G401.6 (cell line): ENCODE measurements around the gene CAMTA1.

Experiments
- FAIRE-seq: peaks from 2 replicates; lab custom pipeline; 2012; peaks lifted over from hg19 to GRCh38; lab: Jason Lieb, UNC

CAMTA1 gene

DNA sequence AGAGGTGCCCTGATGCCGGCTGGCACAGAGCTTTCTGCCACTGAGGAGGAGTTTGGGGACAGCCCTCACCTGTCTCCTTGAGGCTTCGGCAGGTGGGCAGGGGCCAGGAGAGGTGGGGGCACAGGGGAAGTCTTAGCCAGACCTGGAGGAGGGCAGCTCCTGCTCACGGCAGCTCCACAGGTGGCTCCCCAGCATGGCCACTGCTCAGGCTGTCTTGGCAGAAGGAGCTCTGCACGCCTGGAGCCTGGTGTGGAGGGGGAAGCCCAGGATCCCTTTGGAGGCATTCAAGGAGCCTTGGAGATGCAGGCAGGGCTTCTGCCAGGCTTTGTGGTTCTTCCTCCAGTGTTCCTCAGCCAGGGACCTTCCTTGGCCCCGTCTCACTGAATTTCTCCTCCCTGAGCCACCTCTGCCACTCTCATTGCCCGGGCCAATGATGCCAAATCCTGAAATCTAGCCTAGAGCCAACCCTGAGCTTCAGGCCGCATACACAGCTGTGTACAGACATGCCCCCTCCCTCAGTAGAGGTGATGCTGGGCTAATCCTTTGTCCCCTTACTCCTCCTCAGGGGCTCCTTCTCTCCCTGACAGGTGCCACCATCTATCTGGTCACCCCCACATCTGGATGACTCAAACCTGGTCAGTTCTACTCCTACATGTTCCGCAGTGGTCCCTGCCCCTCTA is 734.1 kb downstream of the CAMTA1 start:
- no peak for FAIRE-seq

DNA sequence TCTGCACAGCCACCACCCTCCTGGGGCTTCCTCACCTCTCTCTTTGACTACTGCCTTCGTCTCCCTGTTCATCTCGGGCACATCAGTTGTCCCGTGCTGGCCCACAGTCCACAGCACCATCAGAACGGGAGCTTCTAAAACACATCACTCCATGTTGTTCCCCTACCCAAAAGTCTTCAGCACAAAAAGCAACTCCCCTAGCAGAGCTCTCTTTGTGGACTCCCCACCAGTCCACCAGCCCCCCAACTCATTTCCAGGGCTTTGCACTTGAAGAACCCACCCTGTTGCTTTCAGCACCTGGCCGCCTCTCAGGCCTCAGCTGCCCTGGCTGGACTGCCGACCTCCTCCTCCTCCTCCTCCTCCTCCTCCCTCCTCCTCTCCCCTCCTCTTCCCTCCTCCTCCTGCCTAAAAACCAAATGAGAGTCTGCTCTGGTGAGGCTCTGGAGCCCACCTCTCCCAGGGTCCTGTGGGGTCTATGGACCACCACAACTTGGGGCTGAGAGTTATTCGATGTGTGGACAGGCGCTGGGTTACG is 734.7 kb downstream of the CAMTA1 start:
- FAIRE-seq, result no peak

DNA sequence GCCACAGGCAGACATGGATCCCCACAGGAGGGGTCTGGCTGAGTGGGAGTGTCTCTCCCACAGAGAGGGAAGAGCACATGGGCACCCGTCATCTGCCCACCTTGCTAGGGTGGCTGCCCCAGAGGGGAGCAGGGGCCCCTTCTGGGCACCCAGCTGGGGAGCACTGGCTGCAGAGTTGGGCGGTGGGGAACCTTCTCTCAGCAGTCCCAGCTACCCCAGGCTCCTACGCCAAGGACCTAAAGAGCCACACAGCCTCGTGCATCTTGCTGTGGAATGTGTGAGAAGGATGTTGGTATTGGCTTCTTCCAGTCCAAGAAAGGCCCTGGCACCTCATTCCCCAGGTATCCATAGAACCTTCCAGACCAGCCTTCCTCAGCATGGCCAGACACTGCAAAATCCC is 735.2 kb downstream of the CAMTA1 start:
- no peak for FAIRE-seq

DNA sequence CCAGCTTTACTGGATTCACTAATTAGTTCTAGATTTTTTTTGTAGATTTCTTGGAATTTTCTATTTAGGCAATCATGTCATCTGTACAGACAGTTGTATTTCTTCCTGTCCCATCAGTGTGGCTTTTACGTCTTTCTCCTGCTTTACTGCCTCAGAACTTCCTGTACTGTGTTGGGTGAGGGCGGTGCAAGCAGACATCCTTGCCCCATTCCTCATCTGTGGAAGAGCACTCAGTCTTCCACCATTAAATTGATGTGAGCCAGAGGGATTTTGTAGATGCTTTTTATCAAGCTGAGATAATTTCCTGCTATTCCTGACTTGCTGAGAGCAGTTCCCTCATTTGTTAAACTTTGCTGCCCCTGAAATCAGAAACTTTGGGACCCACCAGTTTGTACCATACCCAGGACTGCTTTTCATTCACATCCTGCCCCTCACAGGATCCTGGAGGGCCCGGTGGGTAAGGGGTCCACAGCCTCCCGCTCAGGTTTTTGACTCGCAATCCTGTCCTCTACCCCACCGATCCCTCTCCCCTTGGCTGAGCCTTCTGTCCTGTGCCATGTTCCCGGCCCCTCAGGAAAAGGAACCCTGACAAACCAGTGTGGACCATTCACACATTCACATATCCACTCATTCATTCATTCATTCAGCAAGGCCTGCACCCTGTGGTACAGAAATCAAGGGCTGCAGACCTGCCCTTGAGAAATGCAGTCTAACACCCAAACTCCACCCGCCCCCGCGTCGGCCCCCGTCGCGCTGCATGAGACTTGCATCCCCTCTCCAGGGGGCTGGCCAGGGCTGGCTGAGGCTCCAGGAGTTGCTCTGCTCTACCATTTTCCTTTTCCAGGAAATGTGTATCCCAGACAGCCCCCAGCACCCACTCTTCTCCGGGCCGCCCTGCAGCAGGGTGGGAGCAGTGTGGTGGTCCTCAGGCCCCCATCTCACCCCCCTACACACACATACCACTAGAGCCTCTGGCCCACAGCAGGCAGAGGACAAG is 739.4 kb downstream of the CAMTA1 start:
- FAIRE-seq, result no peak

DNA sequence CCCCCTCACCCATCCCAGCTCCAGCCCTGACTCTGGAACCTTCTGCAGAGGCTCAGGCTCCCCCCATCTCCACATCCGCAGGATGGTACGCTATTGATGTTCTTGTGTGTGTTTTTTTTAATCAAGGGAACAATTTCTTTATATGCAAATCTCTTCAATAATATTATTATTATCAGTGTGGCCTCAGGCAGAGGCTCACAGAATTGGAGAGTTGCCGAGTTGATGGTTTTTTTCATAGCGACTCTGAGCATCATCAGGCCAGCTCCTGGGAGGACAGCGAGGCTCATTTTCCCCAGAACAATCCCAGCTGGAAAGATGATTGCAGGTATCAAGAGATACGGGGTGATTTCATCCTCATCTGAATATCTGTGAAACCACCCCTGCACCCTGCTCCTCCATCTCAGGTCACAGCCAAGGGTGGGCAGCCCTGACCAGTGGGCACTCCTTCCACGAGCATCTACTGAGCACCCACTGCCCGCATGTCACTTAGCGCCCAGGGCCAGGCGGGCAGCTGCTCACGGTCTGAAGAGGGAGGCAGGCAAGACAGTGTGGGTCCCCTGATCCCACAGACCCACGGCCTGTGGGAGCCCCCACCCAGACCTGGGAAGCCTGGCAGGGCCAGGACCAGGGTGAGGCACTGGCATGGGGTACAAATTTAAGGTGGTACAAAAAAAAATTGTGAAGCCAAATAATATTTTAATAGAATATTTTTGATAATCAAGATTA is 740.2 kb downstream of the CAMTA1 start:
- FAIRE-seq, result no peak

DNA sequence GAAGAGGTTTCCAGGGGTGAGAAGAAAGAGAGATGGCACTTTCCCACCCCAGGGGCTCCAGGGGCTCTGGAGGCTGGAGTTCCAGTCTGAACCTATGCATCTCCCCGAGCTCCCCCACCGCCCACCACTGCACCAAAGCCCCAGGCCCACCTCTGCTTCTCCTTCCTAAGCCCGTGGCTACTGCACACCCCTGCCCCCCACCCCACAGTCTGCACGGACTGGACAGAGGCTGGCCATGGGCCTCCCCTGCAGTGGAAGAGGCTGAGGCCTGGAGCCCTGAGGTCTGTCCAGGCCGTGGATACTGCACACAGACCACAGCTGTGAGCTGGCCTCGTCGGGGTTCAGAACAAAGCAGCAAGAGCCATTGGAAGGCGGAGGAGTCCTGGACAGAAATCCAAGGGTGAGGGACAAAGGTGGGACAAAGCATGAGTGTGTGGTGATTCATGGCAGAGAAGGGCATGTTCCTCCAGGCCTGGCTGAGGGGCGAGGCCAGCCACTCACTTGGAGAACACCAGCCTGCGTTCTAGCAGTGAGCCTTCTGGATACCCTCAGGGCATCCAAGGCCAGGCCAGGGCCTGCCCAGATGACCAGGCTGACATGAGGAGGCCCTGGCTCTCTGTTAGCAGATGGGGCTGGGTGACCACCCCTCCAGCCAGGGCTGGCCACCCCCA is 741.1 kb downstream of the CAMTA1 start:
- no peak for FAIRE-seq

DNA sequence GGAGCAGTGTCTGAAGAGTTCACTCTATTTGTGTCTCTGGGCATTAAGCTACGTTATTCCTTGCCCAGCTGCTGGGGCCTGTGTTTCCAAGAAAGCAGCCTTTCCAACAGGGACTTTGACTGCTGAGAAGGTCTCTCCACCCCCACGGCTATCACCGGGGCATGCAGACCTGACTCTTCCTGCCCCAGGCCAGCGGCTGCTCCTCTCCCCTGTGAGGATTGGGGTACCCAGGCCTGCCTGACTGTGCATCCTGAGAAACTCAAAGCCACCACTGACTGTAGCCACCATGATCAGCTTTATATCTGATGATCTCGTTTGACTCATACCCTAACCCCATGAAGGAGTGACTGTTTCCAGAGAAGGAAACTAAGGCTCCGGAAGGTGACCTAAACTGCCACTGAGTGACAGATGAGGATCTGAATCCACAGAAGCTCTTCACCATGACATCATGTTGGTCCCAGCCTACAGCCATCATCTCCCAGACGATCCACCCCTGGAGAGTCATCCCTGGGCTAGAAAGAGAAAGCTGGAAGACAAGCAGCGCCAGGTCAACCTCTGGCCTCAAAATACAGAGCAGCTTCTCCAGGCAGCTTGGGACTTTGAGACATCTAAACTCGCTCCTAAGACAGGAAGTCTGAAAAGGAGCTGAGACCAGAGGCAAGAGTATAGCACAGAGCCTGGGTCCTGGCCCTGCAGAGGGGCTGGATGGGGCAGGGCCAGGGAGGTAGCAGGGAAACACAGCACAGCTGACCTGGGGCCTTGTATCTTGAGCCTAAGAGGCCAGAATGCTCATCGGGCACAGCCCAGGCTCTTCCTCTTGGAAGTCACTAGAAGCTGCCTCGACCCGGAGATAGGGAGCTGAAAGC is 741.8 kb downstream of the CAMTA1 start:
- no peak for FAIRE-seq

DNA sequence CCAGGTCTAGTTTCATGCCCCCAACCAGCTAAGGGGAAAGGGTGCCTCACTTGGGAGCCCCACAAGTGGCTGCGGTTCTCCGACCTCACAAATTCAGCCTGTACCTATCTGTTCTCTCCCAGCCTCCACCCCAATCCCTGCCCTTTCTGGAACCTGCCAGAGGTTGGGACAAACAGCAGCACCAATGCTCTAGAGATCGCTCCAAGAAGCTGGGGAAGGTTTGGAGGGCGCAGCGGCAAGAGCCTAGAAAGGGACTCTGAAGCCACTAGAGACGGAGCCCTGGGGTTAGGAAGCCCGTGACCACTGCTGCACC is 742.4 kb downstream of the CAMTA1 start:
- no peak for FAIRE-seq

DNA sequence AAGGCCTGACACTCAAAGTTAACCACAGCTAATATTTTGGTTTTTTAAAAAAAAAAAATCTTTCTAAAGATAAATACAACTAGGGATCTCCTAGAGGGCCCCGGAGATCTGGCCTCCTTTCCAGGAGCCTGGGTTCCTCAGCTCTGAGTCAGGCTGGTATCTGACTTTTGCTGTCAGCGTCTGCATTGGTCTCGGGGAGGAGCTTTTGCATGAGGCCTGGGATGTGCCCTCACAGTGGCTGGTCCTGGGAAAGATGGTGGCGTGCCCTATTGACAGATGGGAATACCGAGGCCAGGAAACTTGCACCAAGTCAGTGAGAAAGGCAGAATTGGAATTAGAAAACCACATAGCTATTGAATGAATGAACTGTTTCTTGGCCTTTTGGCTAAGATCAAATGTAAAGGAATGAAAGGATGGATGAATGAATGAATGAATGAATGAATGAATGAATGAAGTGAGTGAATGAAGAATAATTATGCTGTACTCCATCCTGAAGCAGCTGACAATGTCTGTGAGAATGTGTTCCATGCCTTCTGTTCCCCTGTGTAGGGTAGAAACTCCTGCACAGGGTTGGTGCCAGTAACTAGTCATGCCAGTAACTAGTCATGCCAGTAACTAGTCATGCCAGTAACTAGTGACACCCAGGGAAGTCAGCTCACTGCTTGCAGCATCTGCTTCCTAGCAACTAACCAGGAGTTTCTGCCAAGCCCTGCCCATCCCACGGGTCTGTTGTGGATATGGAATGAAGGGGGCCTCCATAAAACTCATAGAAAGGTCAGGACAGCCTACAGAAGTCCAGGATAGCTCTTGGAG is 743.3 kb downstream of the CAMTA1 start:
- FAIRE-seq, result no peak

DNA sequence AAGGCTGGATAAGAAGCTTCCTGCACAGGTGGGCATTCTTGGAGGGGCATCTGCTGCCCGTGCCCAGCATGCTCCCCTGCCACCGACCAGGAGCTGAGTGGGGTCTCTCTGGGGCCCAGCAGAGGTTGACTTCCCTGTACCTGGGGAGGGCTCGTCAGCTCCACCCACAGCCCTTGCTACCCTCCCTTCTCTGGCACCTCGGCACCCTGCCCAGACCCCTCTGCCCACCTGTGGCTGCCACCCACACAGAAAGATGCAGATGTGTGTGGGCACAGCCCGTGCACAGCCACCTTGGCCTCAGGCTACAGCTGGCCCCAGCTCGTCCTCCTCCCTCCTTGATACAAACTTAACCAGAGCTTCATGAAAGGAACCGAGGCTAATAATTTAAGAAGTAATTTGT is 744.7 kb downstream of the CAMTA1 start:
- FAIRE-seq, result no peak

DNA sequence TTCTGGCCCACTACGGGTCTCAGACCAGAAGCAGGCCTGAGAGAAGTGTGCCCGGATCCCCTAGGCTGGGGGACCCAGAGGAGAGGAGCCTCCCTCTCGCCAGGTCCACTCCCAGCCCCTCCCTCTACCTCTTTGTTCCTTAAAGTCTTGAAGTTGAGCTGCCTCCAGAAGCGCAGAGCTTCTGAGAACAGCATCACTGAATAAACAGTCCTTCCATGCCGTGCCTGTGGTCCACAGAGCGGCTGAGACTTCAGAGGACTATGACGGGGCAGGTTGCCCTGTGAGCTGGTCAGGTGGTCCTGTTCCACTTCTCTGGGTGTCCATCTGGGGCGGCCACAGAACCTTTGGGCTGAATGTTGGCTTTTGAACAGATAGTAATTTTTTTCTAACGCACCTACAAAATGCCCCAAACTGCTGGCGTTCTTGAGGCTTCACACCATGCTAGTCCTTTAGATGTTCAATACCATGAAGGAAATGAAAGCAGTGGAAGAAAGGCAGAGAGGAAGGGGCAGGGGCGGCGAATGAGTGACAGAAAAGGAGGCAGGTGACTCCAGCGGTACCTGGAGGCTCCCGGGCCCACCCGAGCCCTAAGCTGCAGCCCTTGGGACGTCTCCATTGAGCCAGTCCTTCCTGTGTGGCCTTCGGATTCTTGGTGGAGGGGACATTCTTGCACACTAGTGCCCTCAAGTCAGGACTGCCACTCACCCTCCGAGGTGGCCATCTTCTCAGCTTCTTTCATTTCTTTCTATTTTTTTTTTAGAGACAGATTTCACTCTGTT is 746.5 kb downstream of the CAMTA1 start:
- FAIRE-seq, result no peak

DNA sequence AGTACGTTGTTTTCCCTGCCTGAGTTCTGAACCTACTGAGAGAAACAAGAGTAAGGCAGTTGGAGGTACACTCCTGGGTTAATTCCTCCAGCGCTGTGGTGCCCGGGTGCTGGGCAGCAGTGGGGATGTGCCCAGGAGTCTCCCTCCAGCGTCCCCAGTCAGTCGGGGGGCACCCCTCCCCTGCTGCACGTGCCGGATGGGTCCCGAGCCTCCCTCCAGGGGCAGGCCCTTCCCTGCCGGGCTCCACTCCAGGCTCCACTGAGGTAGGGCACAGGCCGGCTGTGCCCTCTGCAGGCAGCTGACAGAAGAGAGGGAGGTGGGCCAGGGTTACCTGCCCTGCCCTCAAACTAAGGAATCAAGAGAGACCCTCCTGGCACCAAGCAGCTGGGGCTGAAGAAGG is 747.8 kb downstream of the CAMTA1 start:
- FAIRE-seq, result no peak

DNA sequence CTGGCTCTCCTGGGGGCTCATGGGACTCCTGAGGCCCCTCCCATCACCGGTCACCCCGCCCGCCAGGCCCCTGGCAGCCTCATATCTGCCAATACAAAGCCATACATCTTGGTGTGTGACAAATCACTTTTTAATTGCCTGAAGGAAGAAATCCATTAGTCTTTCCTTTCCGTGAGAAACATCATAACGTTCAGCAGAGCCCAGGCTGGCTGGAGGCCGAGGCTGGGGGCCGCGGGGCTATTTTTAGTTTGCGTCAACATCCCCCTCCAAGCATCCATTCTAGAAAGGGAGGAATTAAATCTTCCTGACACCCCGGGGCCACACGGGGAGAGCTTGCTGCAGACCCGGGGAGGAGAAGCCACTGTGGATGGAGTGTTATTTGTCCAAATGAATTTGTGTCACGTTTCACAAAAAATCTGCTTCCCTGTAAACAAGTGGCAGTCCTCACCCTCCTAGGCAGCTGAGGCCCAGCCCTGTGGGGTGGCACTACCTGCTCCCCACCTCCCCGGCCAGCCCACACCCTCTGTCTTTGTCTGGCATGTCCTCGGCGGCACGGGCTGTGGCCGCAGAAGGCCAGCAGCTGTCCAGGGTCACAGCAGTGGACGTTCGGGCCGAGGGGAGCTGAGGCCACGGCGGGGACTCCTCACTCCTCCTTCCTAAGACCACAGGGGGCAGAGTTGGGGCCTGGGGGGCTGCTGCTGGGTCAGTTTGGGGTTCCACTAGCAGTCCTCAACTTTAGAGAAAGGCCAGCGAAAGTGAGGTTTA is 749.0 kb downstream of the CAMTA1 start:
- no peak for FAIRE-seq

DNA sequence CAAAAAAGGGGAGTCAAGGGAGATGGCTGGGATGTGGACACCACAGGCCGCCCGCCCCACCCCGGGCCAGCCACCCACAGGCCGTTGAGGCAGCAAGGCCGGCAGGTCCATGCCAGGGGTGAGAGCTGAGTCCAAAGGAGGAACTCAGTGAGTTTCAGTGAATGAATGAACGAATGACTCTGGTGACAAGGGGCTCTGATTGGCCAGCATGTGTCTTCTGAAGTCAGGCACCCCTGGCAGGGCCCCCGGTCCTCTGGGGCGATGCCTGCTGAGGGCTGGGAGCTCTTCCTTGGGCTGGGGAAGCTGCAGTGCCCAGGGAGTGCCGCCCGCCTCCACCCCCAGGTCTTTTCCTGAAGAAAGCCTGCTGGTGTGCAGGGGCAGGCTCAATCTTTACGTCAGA is 749.8 kb downstream of the CAMTA1 start:
- FAIRE-seq, result no peak

DNA sequence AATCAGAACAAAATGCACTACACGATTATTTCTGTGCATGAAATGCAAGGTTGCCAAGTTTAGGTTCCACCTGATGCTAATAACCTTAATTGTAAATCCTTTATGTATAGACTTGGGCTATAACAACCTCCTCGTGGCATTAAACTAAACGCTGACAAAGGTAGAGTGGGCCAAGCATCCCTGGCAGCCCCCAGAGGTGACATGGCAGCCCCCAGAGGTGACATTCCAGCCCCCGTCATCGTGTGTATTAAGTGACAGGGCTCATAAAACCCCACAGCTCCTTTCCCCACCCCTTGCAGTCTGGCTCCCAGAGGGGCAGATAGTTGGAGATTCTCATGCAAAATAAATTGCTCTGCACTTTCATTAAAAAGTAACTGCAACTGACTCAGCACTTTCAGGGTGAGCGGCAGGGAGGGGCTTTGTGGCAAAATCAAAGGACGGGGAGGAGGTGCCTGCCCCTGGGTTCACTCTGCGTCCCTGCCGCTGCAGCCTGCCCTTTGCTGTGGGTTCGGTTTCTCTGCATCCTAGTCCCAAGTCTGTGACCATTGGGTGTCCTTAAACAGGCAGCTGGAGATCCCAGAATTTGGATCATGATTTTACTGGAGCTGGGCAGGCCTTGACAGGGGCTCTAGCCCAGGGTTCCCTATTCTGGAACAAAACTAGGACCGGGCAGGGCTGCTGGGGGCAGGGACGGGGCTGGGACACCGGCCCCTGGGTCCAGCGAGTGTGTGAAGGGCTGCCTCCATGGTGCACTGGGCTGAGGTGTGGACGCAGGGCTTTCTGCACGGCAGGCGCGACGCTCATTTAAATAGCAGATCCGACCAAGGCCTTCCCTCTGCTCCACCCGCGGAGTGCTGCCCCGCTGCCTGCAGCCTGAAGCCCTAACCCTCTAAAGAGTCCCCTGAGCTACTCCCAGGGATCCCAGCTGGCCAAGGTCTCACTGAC is 751.0 kb downstream of the CAMTA1 start:
- FAIRE-seq, result no peak

DNA sequence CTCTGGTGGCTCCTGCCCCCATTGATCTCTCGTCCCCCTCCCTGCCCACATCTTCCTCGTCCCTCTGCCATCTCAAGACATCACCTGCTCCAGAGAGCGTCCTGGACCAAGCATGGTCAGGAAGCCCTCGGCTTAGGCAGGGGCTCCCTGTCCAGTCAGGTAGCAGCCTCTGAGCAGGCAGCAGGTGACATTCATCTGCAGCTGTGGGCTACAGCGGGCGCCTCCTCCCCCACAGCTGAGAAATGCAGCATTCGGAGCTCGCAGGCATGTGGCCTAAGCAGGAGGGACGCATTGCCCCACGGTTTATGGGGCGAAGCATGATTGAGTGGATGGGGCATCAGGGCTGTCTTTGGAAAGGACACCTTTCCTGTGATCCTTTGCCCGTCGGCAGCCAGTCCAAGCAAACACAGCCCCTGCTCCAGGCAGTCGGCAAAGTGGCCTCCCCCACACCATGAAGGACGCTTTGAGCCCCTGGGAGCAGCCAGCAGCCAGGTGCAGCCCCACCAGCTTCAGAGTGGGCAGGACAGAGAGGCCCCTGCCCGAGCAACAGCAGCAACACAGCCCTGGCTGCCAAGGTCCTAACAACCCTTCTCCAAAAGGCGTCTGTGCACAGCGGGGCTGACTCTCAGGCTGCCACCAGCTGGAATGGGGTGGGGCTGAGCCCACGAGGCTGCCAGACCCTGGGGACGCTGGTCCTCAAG is 751.8 kb downstream of the CAMTA1 start:
- FAIRE-seq, result no peak

DNA sequence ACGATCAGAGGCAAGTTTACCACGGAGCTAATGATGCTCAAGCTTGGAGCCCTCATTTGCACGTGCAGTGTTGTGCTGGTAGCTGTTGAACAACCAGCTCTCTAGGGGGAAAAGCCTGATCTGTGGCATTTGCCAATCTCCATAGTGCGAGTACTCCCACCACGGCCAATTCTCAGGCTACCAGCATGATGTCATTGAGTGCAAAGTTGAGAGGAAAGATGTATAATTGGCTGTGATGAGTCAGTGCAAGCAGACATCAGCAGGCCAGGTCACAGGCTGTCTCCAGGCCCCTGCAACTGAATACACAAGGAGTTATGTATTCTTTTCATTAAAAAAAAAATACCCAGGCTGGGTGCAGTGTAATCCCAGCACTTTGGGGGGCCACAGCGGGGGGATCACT is 752.8 kb downstream of the CAMTA1 start:
- FAIRE-seq, result peak; percentile 46
